GM23338 (cell line): ENCODE results near the gene SLC66A1. TPM values are rescaled to one million over a fixed set of nuclear protein-coding genes. Genes with fewer than 3 reads are reported as not detected.

Experiments
- ATAC-seq: fragments of 200-7000 bp; cut with Tn5 transposase; 3 replicates; pipeline ENCODE4 v1.9.1; 2020
- DNase-seq: peaks from one replicate; pipeline ENCODE4 v3.0.0-alpha.2; 2015; ENCODE audit warnings: low spot score
- H2AFZ ChIP-seq: fragments of 200-600 bp; sonication (generic); 2 replicates; pipeline ENCODE4 v1.8.0; 2016; ENCODE audit warnings: antibody characterized with exemption, mild to moderate bottlenecking, moderate library complexity
- H3F3A ChIP-seq: fragments of 200-600 bp; sonication (generic); replicated peaks from 2 replicates; pipeline ENCODE4 v1.8.0; 2017; ENCODE audit warnings: antibody characterized with exemption, mixed run types, low read depth
- H3K27ac ChIP-seq: fragments of 200-600 bp; sonication (generic); 2 replicates; pipeline ENCODE4 v1.6.1; 2016; ENCODE audit warnings: low read depth
- H3K27me3 ChIP-seq: fragments of 200-600 bp; sonication (generic); 2 replicates; pipeline ENCODE4 v1.8.0; 2016; ENCODE audit warnings: mild to moderate bottlenecking, mixed run types, moderate library complexity; ENCODE audit not compliant: insufficient read depth
- H3K36me3 ChIP-seq: fragments of 200-600 bp; sonication (generic); 2 replicates; pipeline ENCODE4 v1.8.0; 2016; ENCODE audit warnings: mild to moderate bottlenecking; ENCODE audit not compliant: insufficient read depth
- H3K4me1 ChIP-seq: fragments of 200-600 bp; sonication (generic); 2 replicates; pipeline ENCODE4 v1.8.0; 2016; ENCODE audit warnings: mild to moderate bottlenecking, moderate library complexity; ENCODE audit not compliant: insufficient read depth
- H3K4me2 ChIP-seq: fragments of 200-600 bp; sonication (generic); 2 replicates; pipeline ENCODE4 v1.7.1; 2017; ENCODE audit warnings: mixed run types
- H3K4me3 ChIP-seq: fragments of 200-600 bp; sonication (generic); 2 replicates; pipeline ENCODE4 v1.6.1; 2016; ENCODE audit warnings: mixed run types
- H3K79me2 ChIP-seq: fragments of 200-600 bp; sonication (generic); replicated peaks from 2 replicates; pipeline ENCODE4 v1.8.0; 2017; ENCODE audit warnings: mild to moderate bottlenecking; ENCODE audit not compliant: insufficient read depth
- H3K9me2 ChIP-seq: fragments of 200-600 bp; sonication (generic); 2 replicates; pipeline ENCODE4 v1.8.0; 2017; ENCODE audit not compliant: insufficient read depth
- H4K20me1 ChIP-seq: fragments of 200-600 bp; sonication (generic); replicated peaks from 2 replicates; pipeline ENCODE4 v1.8.0; 2017; ENCODE audit warnings: mild to moderate bottlenecking; ENCODE audit not compliant: insufficient read depth
- H3K27ac Mint-ChIP-seq: 2 replicates; pipeline ENCODE4 v1.8.0; 2020; ENCODE audit warnings: inconsistent platforms, mild to moderate bottlenecking, moderate library complexity, mixed read lengths
- H3K27me3 Mint-ChIP-seq: 3 replicates; pipeline ENCODE4 v1.8.0; 2022; ENCODE audit warnings: low read depth, mild to moderate bottlenecking, moderate library complexity, mixed read lengths, inconsistent platforms; ENCODE audit not compliant: insufficient read depth, poor library complexity
- H3K36me3 Mint-ChIP-seq: 3 replicates; pipeline ENCODE4 v1.8.0; 2021; ENCODE audit warnings: low read depth, mild to moderate bottlenecking, inconsistent platforms, moderate library complexity, mixed read lengths
- H3K4me1 Mint-ChIP-seq: 3 replicates; pipeline ENCODE4 v1.8.0; 2020; ENCODE audit warnings: mild to moderate bottlenecking, inconsistent platforms, mixed read lengths
- H3K4me3 Mint-ChIP-seq: 3 replicates; pipeline ENCODE4 v1.8.0; 2021; ENCODE audit warnings: moderate library complexity, mild to moderate bottlenecking, inconsistent platforms, mixed read lengths
- H3K9me3 Mint-ChIP-seq: 3 replicates; pipeline ENCODE4 v1.8.0; 2020; ENCODE audit warnings: moderate library complexity, mild to moderate bottlenecking, inconsistent platforms, mixed read lengths
- CREB1 ChIP-seq: fragments of 250-450 bp; sonication (Bioruptor Pico); IDR thresholded peaks from 2 replicates; pipeline ENCODE4 v1.5.0; 2020; ENCODE audit warnings: low read depth, mild to moderate bottlenecking, moderate library complexity
- ETS1 ChIP-seq: IDR thresholded peaks from 2 replicates; pipeline ENCODE4 v1.6.1; 2016; ENCODE audit warnings: antibody characterized with exemption
- EZH2 ChIP-seq: fragments of 200-600 bp; sonication (generic); IDR thresholded peaks from one replicate; pipeline ENCODE4 v1.8.0; 2017; ENCODE audit warnings: antibody characterized with exemption, mild to moderate bottlenecking, low read depth; ENCODE audit not compliant: unreplicated experiment
- EZH2phosphoT487 ChIP-seq: fragments of 200-600 bp; sonication (generic); IDR thresholded peaks from one replicate; pipeline ENCODE4 v1.8.1; 2018; ENCODE audit warnings: antibody characterized with exemption; ENCODE audit not compliant: unreplicated experiment
- JUNB ChIP-seq: IDR thresholded peaks from one replicate; pipeline ENCODE4 v1.6.1; 2016; ENCODE audit warnings: antibody characterized with exemption; ENCODE audit not compliant: unreplicated experiment
- NANOG ChIP-seq: IDR thresholded peaks from 2 replicates; pipeline ENCODE4 v1.6.1; 2016; ENCODE audit warnings: antibody characterized with exemption, borderline replicate concordance
- POLR2AphosphoS5 ChIP-seq: IDR thresholded peaks from 2 replicates; pipeline ENCODE4 v1.6.1; 2016; ENCODE audit warnings: antibody characterized with exemption, low read depth
- REST ChIP-seq: IDR thresholded peaks from one replicate; pipeline ENCODE4 v1.6.1; 2018; ENCODE audit warnings: antibody characterized with exemption; ENCODE audit not compliant: unreplicated experiment
- STAT1 ChIP-seq: IDR thresholded peaks from one replicate; pipeline ENCODE4 v1.6.1; 2016; ENCODE audit warnings: antibody characterized with exemption; ENCODE audit not compliant: unreplicated experiment
- ZNF114 ChIP-seq: fragments of 250-450 bp; sonication (Bioruptor Pico); IDR thresholded peaks from 2 replicates; pipeline ENCODE4 v1.5.0; 2020; ENCODE audit warnings: mild to moderate bottlenecking, moderate library complexity
- ZNF331 ChIP-seq: fragments of 250-450 bp; sonication (Bioruptor Pico); IDR thresholded peaks from 2 replicates; pipeline ENCODE4 v1.5.0; 2020; ENCODE audit warnings: low read depth, mild to moderate bottlenecking, moderate library complexity
- ZNF462 ChIP-seq: fragments of 250-450 bp; sonication (Bioruptor Pico); IDR thresholded peaks from 2 replicates; pipeline ENCODE4 v1.5.0; 2020; ENCODE audit warnings: mild to moderate bottlenecking, moderate library complexity
- polyA plus RNA-seq: library from polyadenylated mRNA; unstranded; fragments of >200 nt; fragmentation: Nextera tagmentation; extraction: Ambion mirVana; gene quantifications from 2 replicates; pipeline ENCODE4 v1.2.1, GENCODE V29; 2016
- total RNA-seq: library from RNA; depleted of rRNA; stranded (reverse); fragments of >200 nt; shearing (Covaris generic); gene quantifications from 2 replicates; pipeline ENCODE4 v1.2.3, GENCODE V29; 2014
- TF ChIP-seq, protein P1 (sequence below), 2 experiments: fragments of 200-600 bp in 1 of 2; sonication (generic) in 1 of 2; conservative IDR thresholded peaks; 2 replicates each; pipeline versions ENCODE4 v1.5.1 to v1.6.1; 2016 to 2017; ENCODE audit warnings: antibody characterized with exemption in 2 of 2, low read depth in 2 of 2, mild to moderate bottlenecking in 2 of 2, moderate library complexity in 1 of 2

The SLC66A1 gene
- total and polyA plus RNA-seq, 2 experiments from 2014 or later: 6.9 to 19.7 TPM

- H3K36me3 Mint-ChIP-seq: peaks cover 6% of the 10 kb centered on the region; the same call in 2 of the 3 replicates
- DNase-seq: no peak
- Histone ChIP-seq H3K4me3 (no peak overlapping the region), H3K4me1 (no peaks in the 10 kb centered on the region; the same call in 1 of the 2 replicates), H3K4me2 (no peak overlapping the region), H4K20me1 (no peaks in the 10 kb centered on the region; the same call in 1 of the 2 replicates), H3K27me3 (no peaks in the 10 kb centered on the region), H3K9me2 (no peaks in the 10 kb centered on the region), H3K36me3 (no peaks in the 10 kb centered on the region), H3K27ac (no peak overlapping the region), H3F3A (no peaks in the 10 kb centered on the region), H2AFZ (no peak overlapping the region), H3K79me2 (no peaks in the 10 kb centered on the region)
- ATAC-seq: no peak
- no peaks in the 10 kb centered on the region for H3K9me3 Mint-ChIP-seq
- peaks cover 24% of the 10 kb centered on the region for H3K27me3 Mint-ChIP-seq
- H3K4me3 Mint-ChIP-seq: no peak overlapping the region
- H3K27ac Mint-ChIP-seq: no peak overlapping the region
- peaks cover 14% of the 10 kb centered on the region for H3K4me1 Mint-ChIP-seq
- TF ChIP-seq ETS1 (no peak), NANOG (no peak), POLR2AphosphoS5 (no peak), EZH2phosphoT487 (no peak), CREB1 (no peak), ZNF462 (CRISPR knock-in tag) (no peak), JUNB (no peak), STAT1 (no peak), REST (no peak), EZH2 (no peak), ZNF114 (CRISPR knock-in tag) (no peak), ZNF331 (no peak)
- TF ChIP-seq, protein P1, sequence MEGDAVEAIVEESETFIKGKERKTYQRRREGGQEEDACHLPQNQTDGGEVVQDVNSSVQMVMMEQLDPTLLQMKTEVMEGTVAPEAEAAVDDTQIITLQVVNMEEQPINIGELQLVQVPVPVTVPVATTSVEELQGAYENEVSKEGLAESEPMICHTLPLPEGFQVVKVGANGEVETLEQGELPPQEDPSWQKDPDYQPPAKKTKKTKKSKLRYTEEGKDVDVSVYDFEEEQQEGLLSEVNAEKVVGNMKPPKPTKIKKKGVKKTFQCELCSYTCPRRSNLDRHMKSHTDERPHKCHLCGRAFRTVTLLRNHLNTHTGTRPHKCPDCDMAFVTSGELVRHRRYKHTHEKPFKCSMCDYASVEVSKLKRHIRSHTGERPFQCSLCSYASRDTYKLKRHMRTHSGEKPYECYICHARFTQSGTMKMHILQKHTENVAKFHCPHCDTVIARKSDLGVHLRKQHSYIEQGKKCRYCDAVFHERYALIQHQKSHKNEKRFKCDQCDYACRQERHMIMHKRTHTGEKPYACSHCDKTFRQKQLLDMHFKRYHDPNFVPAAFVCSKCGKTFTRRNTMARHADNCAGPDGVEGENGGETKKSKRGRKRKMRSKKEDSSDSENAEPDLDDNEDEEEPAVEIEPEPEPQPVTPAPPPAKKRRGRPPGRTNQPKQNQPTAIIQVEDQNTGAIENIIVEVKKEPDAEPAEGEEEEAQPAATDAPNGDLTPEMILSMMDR (conservative IDR thresholded peaks at IDR 0.05; ENCODE audit: low read depth in 2 of 2): no peak
These were observed 21.6 kb downstream of the SLC66A1 start for GRCh38 chr1:19333587-19334354.
